H1 (cell line): ENCODE data around the gene EDDM3A. TPM values are rescaled to one million over a fixed set of nuclear protein-coding genes. Genes with fewer than 3 reads are reported as not detected.

ENCODE experiments used
- ASH2L ChIP-seq: fragments of 200-600, 300-600 bp; sonication (generic); IDR thresholded peaks from one replicate; pipeline ENCODE4 v1.7.1; 2017; ENCODE audit warnings: low read length
- ATF2 ChIP-seq: IDR thresholded peaks from 2 replicates; pipeline ENCODE4 v1.6.1; 2012; ENCODE audit warnings: low read length, inconsistent platforms
- CHD1 ChIP-seq: IDR thresholded peaks from 2 replicates; pipeline ENCODE4 v1.6.1; 2012; ENCODE audit warnings: low read depth, low read length, improper control_type of control experiment
- CHD7 ChIP-seq: fragments of 300-600 bp; sonication (generic); IDR thresholded peaks from 2 replicates; pipeline ENCODE4 v1.7.1; 2012; ENCODE audit warnings: low read length, moderate library complexity, mild to moderate bottlenecking, inconsistent platforms; ENCODE audit not compliant: insufficient replicate concordance
- EGR1 ChIP-seq: IDR thresholded peaks from 2 replicates; pipeline ENCODE4 v1.6.1; 2011; ENCODE audit warnings: low read depth, low read length, borderline replicate concordance
- GABPA ChIP-seq: IDR thresholded peaks from 2 replicates; pipeline ENCODE4 v1.6.1; 2011; ENCODE audit warnings: mild to moderate bottlenecking, low read length, moderate library complexity, borderline replicate concordance; ENCODE audit not compliant: insufficient read depth
- SIN3A ChIP-seq, 2 experiments: IDR thresholded peaks in 1 of 2; conservative IDR thresholded peaks in 1 of 2; 2 replicates each; pipeline ENCODE4 v1.6.1; 2011 to 2012; ENCODE audit warnings: low read length in 2 of 2, improper control_type of control experiment in 1 of 2, low read depth in 1 of 2, mild to moderate bottlenecking in 1 of 2
- SIRT6 ChIP-seq: IDR thresholded peaks from one replicate; pipeline ENCODE4 v1.7.1; 2012; ENCODE audit warnings: low read length, inconsistent platforms
- SUZ12 ChIP-seq: fragments of 200-600 bp; sonication (generic); IDR thresholded peaks from 2 replicates; pipeline ENCODE4 v1.6.1; 2012; ENCODE audit warnings: mild to moderate bottlenecking, inconsistent platforms, low read length, moderate library complexity, mixed read lengths
- TCF12 ChIP-seq: IDR thresholded peaks from 2 replicates; pipeline ENCODE4 v1.6.1; 2011; ENCODE audit warnings: low read depth, mild to moderate bottlenecking, low read length
- polyA plus RNA-seq, 7 experiments: library from polyadenylated mRNA; depleted of rRNA in 3 of 7; stranded (reverse) in 5 of 7; unstranded in 2 of 7; fragments of >200 nt in 5 of 7; fragments of 200-250 nt in 2 of 7; gene quantifications; 1 replicate in 5 of 7; 2 replicates in 1 of 7; 4 replicates in 1 of 7; pipeline versions ENCODE4 v1.2.1 to v1.2.3, GENCODE V29; 2011 to 2013; ENCODE audit warnings: missing spikeins in 2 of 7, mixed read lengths in 2 of 7
- total RNA-seq: library from RNA; stranded (reverse); fragmentation: NEBNext Ultra II Directional; extraction: Animal tissue kit (Norgen Biotek cat#: 25700); gene quantifications from 2 replicates; pipeline ENCODE4 v1.2.1, GENCODE V29; 2021

Gene EDDM3A
- total and polyA plus RNA-seq, 2 of the 8 experiments (the other 6 are each of a cell fraction or from before 2014, with no cell fraction given): 0.09 TPM; not detected in 1

GRCh38 chr14:20797164-20797563, 51.5 kb downstream of the EDDM3A start (continued):
- TF ChIP-seq CHD7: no peak
- no peak for TF ChIP-seq EGR1
- no peak for TF ChIP-seq SIN3A (conservative IDR thresholded peaks at IDR 0.05 in 1 of 2, IDR thresholded peaks at IDR 0.05 in 1 of 2; ENCODE audit: low read depth in 1 of 2, low read length in 2 of 2)
- no peak for TF ChIP-seq SUZ12
- TF ChIP-seq ATF2: no peak
- no peak for TF ChIP-seq SIRT6
- no peak for TF ChIP-seq GABPA
- TF ChIP-seq CHD1: no peak
- TF ChIP-seq TCF12: no peak
- TF ChIP-seq ASH2L: no peak
